Activated naive CD8-positive, alpha-beta T cell treated with anti-CD3 and anti-CD28 coated beads, Interleukin-2, amount 50 U/mL, for 24 hours (primary cell): Measurements from ENCODE around the gene GMEB1.
A peak's percentile ranks its signal among the peaks of the same experiment; 100 is the strongest.

Experiments
- ATAC-seq: fragments of 150-1000 bp; cut with Tn5 transposase; one replicate; pipeline ENCODE4 v1.10.0; 2021
- DNase-seq: peaks from one replicate; pipeline ENCODE4 v3.0.0; 2021
- H3K27ac Mint-ChIP-seq: one replicate; pipeline ENCODE4 v1.8.0; 2021; ENCODE audit warnings: mild to moderate bottlenecking, mixed read lengths
- H3K27me3 Mint-ChIP-seq: one replicate; pipeline ENCODE4 v1.8.0; 2021; ENCODE audit warnings: mixed read lengths
- H3K36me3 Mint-ChIP-seq: one replicate; pipeline ENCODE4 v1.8.0; 2021; ENCODE audit warnings: low read depth, mixed read lengths
- H3K4me1 Mint-ChIP-seq: one replicate; pipeline ENCODE4 v1.8.0; 2021; ENCODE audit warnings: mixed read lengths
- H3K4me3 Mint-ChIP-seq: one replicate; pipeline ENCODE4 v1.8.0; 2021; ENCODE audit warnings: mild to moderate bottlenecking, moderate library complexity, mixed read lengths
- H3K9me3 Mint-ChIP-seq: one replicate; pipeline ENCODE4 v1.8.0; 2021; ENCODE audit warnings: mixed read lengths

Gene GMEB1

GRCh38 chr1:28751315-28752060 is 82.9 kb downstream of the GMEB1 start:
- no peaks in the 10 kb centered on the region for H3K27me3 Mint-ChIP-seq
- peaks cover 52% of the 10 kb centered on the region for H3K4me1 Mint-ChIP-seq
- DNase-seq (no peak), ATAC-seq (no peak)
- H3K36me3 Mint-ChIP-seq = peaks cover 44% of the 10 kb centered on the region
- H3K27ac Mint-ChIP-seq = no peak overlapping the region
- H3K9me3 Mint-ChIP-seq = no peaks in the 10 kb centered on the region
- no peak overlapping the region for H3K4me3 Mint-ChIP-seq

DNA sequence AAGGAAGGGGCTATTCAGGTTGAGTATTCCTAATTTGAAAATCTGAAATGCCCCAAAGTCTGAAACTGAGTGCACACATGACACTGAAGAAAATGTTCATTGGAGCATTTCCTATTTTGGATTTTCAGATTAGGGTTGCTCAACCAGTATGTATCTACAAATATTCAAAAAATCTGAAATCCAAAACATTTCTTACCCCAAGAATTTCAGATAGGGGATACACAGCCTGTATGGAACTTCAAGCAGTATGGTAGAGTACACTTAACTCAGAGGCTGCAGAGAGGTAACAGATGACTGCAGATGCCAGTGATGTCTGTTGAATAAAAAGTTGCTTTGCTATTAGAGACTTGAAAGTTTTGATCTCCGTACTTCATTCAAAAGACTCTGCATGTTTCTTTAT is 87.1 kb downstream of the GMEB1 start:
- ATAC-seq = no peak

DNA sequence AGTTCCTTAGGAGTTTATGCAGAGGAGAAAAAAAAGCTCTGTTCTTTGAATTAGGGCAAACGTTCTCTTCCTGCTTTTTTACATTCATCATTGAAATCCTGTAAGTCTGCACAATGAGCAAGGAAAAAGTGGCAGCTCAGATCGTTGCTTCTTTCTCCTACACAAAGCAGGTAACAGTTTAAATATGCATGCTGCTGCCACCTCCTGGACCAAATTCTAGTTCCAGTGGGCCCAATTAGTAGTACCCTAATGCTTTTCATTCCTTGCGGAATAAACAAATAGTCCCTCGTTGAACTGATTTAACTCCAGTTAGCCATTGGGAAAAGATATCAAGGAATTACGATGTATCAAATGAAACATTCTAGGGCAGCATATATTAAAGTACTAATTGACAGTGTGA is 88.3 kb downstream of the GMEB1 start:
- no peaks in the 10 kb centered on the region for H3K27me3 Mint-ChIP-seq
- DNase-seq (no peak), ATAC-seq (no peak)
- no peak overlapping the region for H3K4me3 Mint-ChIP-seq
- no peaks in the 10 kb centered on the region for H3K9me3 Mint-ChIP-seq
- H3K36me3 Mint-ChIP-seq = peaks cover 33% of the 10 kb centered on the region
- H3K4me1 Mint-ChIP-seq = peaks cover 26% of the 10 kb centered on the region
- H3K27ac Mint-ChIP-seq = no peak overlapping the region

More for the DNA sequence above, 87.1 kb downstream of the GMEB1 start:
- Mint-ChIP-seq H3K9me3 (no peaks in the 10 kb centered on the region), H3K4me3 (no peak overlapping the region), H3K4me1 (peaks cover 35% of the 10 kb centered on the region), H3K27me3 (no peaks in the 10 kb centered on the region), H3K27ac (no peak overlapping the region), H3K36me3 (peaks cover 40% of the 10 kb centered on the region)
- no peak for DNase-seq

DNA sequence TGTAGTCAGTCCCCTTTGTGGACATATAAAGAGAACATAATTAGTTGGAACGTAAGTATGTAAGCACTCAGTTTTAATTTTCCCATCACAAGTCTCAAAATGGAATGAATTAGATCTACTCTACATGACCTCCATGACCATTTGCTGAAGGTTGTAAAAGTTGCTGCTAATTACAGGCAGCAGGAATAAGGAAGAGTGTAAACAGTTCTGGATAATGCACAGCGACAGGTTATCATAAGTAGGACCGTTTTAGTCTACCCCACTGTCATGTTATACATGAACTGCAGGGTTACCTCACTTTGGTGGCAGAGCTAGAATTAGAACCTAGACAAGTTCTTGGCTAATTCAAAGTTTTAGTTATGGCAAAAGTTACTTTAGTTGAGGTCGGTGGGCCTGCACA is 89.8 kb downstream of the GMEB1 start:
- DNase-seq (no peak), ATAC-seq (no peak)
- no peaks in the 10 kb centered on the region for H3K9me3 Mint-ChIP-seq
- peaks cover 16% of the 10 kb centered on the region for H3K4me1 Mint-ChIP-seq
- H3K27ac Mint-ChIP-seq = peak overlapping the region; percentile 2
- no peak overlapping the region for H3K4me3 Mint-ChIP-seq
- no peaks in the 10 kb centered on the region for H3K27me3 Mint-ChIP-seq
- peaks cover 29% of the 10 kb centered on the region for H3K36me3 Mint-ChIP-seq

DNA sequence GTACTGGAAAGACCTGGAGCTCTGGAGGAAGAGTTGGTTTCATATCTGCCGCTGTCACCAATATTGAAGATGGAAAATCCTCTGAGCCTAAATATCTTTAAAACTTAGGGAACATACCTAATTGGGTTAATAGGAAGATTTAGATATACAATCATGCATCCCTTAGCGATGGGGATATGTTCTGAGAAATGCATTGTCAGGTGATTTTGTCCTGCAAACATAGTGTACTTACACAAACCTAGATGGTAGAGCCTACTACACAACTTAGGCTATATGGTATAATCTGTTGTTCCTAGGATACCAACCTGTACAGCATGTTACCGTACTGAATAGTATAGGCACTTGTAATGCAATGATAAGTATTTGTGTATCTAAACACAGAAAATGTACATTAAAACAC is 90.7 kb downstream of the GMEB1 start:
- no peak for ATAC-seq
- Mint-ChIP-seq H3K27me3 (no peaks in the 10 kb centered on the region), H3K4me3 (no peak overlapping the region), H3K4me1 (peaks cover 15% of the 10 kb centered on the region), H3K36me3 (peaks cover 26% of the 10 kb centered on the region), H3K9me3 (no peaks in the 10 kb centered on the region), H3K27ac (no peak overlapping the region)
- no peak for DNase-seq

DNA sequence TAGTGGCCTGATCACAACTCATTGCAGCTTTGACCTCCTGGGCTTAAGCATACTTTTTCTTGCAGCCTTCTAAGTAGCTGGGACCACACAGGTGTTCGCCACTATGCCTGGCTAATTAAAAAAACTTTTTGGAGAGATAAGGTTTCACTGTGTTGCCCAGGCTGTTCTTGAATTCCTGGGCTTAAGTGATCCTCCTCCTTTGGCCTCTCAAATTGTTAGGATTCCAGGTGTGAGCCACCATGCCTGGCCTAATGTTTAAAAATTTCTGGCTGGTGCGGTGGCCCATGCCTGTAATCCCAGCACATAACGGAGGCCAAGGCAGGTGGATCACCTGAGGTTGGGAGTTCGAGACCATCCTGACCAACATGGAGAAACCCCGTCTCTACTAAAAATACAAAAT is 92.6 kb downstream of the GMEB1 start:
- no peak overlapping the region for H3K27ac Mint-ChIP-seq
- peaks cover 19% of the 10 kb centered on the region for H3K4me1 Mint-ChIP-seq
- no peaks in the 10 kb centered on the region for H3K9me3 Mint-ChIP-seq
- DNase-seq (no peak), ATAC-seq (no peak)
- peaks cover 35% of the 10 kb centered on the region for H3K36me3 Mint-ChIP-seq
- H3K27me3 Mint-ChIP-seq = no peaks in the 10 kb centered on the region
- H3K4me3 Mint-ChIP-seq = no peak overlapping the region

DNA sequence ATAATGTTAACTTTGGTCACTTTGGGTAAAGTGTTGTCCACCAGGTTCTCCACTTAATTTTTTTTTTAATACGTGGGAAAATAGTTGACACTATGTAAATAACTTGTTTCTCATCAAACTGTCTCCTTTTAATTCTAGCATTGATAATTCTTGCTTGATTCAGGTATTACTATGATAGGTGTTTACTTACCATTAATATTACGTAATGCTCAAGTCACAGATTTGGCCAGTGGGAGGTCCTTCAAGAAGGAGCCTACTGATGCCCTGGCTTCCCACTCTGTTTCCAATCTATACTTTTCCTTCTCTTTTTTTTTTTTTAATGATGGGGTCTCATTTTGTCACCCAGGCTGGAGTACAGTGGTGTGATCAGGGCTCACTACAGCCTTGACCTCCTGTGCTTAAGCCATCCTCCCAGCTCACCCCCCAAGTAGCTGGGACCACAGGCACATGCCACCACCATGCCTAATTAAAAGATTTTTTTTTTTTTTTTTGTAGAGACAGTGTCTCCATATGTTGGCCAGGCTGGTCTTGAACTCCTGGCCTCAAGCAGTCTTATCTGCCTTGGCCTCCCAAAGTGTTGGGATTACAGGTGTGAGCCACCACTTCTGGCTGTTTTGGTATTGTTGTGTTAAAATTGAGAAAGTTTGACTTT is 98.1 kb downstream of the GMEB1 start:
- no peak for DNase-seq
- Mint-ChIP-seq H3K4me1 (peaks cover 4% of the 10 kb centered on the region), H3K27ac (no peak overlapping the region), H3K4me3 (no peak overlapping the region), H3K9me3 (no peaks in the 10 kb centered on the region), H3K27me3 (no peaks in the 10 kb centered on the region), H3K36me3 (peaks cover 33% of the 10 kb centered on the region)
- no peak for ATAC-seq
